Heart left ventricle (tissue), 13 donors: ENCODE measurements around the gene PGM1.

Experiments used
- CTCF ChIP-seq, 12 donors: fragments of 200-600 bp; sonication (generic) in 4 of 12; IDR thresholded peaks; one replicate each; pipeline versions ENCODE4 v1.5.0 to v1.8.0; 2018 to 2022; ENCODE audit warnings: antibody characterized with exemption in 12 of 12, mild to moderate bottlenecking in 5 of 12
- POLR2A ChIP-seq, 2 donors: fragments of 450-650 bp; IDR thresholded peaks; one replicate each; pipeline ENCODE4 v1.6.1; 2017; ENCODE audit warnings: antibody characterized with exemption in 2 of 2, mild to moderate bottlenecking in 2 of 2, moderate library complexity in 2 of 2
- donor health status: ischemic (EF 13 %, LVEDD 7.1; RV severe dilation, severe dysfunction).
- donor health status: DM: no; HTN: yes; CAD: no.
- donor health status: DM: no; HTN: no; CAD: no.
- donor health status: ischemic (EF 25% LVEDD 6.9; RV normal size, moderate dysfunction).
- donor health status: ischemic (EF 25% LVEDD 5.7; RV mildly dilated, moderate dysfunction).
- donor health status: ischemic (EF 35%, LVEDD 5.7; RV mildly dilated, moderate dysfunction).
- donor health status: nonischemic (EF 11% LVEDD 7.7; RV severe dilation, severe dysfunction).
- donor health status: DM: yes; HTN: yes; CAD: no.
- donor health status: PGD.
- donor health status: ischemic (EF 29% LVEDD 5.4; RV normal size, mild dysfunction).
- donor health status: nonischemic (EF 23%, LVEDD 6.1; RV moderate dilation, normal function).

GRCh38 chr1:63638875-63639274 lies 45.7 kb downstream of the PGM1 start:
- TF ChIP-seq CTCF (IDR thresholded peaks at IDR 0.05): no peak
- no peak for TF ChIP-seq POLR2A (IDR thresholded peaks at IDR 0.05)
